HG02870 (cell line): ENCODE data around the gene FAM72B.
A peak's percentile ranks its signal among the peaks of the same experiment; 100 is the strongest.
"Not testable (repeated sequence)": the region's sequence is repeated elsewhere in the genome, so short reads cannot be mapped to it uniquely, and the experiment has no call there.

Experiments used
- ATAC-seq: cut with Tn5 transposase; IDR thresholded peaks from one replicate; pipeline ENCODE4 v1.9.1; 2021; ENCODE audit warnings: mild to moderate bottlenecking, moderate library complexity; ENCODE audit not compliant: unreplicated experiment

FAM72B gene

GRCh38 chr1:121156958-121157603 is 27.1 kb downstream of the FAM72B start:
- ATAC-seq, result not testable (repeated sequence)

DNA sequence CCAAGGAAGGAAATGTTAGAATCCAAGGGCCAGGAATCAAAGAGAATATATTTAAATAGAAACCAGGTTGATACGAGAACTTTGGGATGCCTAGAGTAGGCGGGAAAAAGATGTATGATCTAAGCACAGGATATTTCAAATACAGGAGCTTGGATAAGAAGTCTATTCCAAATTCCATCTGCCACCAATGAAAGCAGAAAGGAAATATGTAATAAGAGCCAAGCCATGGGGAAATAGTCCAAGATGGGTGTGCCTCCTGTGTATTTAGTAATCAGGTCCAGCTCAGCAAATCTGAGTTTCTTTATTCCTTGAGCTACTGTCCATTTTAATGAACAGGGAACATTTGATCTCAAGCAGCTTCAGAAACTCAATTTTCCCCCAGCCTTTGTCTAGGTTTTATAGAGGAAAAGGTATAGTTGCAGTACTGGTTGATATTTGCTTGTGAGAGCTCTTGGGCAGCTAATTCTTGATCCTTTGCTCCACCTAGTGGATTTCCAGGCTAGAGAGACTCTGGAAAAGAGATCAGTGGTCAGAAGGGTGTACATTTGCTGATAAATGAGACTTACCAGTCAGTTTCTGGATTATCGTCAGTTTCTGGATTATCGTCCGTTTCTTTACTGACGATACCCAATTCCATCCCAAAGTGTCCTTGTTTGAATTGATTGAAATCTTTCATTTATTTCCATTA is 28.3 kb downstream of the FAM72B start:
- ATAC-seq, result not testable (repeated sequence)

- ATAC-seq, result not testable (repeated sequence)
Observed at GRCh38 chr1:121154811-121155210, 29.3 kb downstream of the FAM72B start.

GRCh38 chr1:121152788-121153187 is 31.4 kb downstream of the FAM72B start:
- ATAC-seq, result not testable (repeated sequence)

DNA sequence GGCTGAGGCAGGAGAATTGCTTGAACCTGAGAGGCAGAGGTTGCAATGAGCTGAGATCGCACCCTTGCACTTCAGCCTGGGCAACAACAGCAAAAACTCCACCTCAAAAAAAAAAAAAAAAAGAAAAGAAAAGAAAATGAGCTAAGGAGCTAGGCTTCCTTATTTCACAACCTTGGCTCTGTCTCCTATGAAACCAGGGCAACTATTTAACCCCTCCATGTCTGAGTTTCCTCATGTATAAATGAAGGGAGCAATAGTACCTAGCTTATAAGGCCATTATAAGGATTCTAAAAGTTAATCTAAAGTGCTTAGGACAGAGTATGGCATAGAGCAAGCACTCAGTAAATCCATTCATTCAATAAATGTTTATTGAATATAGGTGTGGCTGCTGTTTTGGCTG is 32.8 kb downstream of the FAM72B start:
- ATAC-seq, result not testable (repeated sequence)

DNA sequence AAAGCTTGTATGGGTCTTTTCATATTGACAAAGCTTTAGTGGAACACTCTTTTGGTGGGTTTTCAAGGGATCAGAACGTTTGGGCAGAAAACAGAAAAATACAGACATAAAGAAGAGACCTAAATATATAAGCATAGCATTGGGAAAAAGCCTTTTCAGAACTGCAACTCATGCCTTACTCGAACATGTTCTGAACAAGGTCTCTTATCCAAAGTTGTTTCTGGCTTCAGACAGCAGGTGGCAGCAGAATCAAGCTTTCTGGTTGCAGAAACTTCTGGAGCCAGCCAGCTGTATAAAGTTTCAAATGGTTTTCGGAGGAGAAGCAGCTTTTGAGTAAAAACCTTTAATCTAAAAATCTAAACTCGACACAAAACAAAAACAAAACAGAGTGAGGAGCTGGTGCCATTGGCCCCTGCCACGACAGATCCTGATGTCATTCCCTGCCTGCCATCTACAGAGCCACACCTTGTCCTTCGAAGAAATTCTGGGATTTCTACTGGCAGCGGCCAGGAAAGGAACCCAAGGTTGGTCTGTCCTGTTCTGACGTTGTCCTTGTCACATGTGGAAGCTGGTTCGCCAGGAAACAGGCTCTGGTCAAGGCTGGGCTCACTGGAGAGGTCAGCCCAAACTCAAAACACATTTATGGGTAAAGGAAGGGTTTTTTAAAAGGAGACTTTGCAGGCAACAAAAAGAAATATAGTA is 35.5 kb downstream of the FAM72B start:
- peak; percentile 51 for ATAC-seq

- ATAC-seq, result not testable (repeated sequence)
Observed at GRCh38 chr1:121140393-121140792, 43.7 kb downstream of the FAM72B start.

GRCh38 chr1:121131494-121131893 is 52.6 kb downstream of the FAM72B start:
- not testable (repeated sequence) for ATAC-seq

DNA sequence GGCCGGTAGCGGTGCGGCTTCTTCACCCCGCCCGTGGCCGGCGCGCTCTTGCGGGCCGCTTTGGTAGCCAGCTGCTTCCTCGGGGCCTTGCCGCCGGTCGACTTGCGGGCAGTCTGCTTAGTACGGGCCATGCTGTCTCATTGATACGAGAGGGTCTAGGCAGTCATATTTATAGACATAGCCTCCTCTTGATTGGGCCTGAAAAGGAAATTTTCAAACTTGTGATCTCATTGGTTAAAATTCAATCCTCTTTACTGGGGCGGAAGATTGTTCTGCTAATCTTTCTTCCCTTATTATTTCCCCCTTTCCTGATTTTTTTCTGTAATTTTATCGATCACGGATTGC is 65.7 kb downstream of the FAM72B start:
- ATAC-seq, result not testable (repeated sequence)
